Measurements from ENCODE around the gene TADA3.
"Not testable (repeated sequence)": the region's sequence is repeated elsewhere in the genome, so short reads cannot be mapped to it uniquely, and the experiment has no call there.

Gene TADA3

GRCh38 chr3:9781551-9781950 lies 10.7 kb downstream of the TADA3 start:
- no peak overlapping the region for H3K4me3 Mint-ChIP-seq
- no peaks in the 10 kb centered on the region for H3K9me3 Mint-ChIP-seq
- no peak for ATAC-seq
- peaks cover 87% of the 10 kb centered on the region for H3K36me3 Mint-ChIP-seq
- no peak for DNase-seq (ENCODE audit: low spot score in 2 of 2)
- peak overlapping the region; percentile 99 for H3K27ac Mint-ChIP-seq
- peaks cover 67% of the 10 kb centered on the region for H3K4me1 Mint-ChIP-seq

- no peaks in the 10 kb centered on the region for H3K9me3 Mint-ChIP-seq
- peak overlapping the region; percentile 99 for H3K27ac Mint-ChIP-seq
- H3K4me1 Mint-ChIP-seq, result peaks cover 73% of the 10 kb centered on the region
- peak overlapping the region; percentile 71 for H3K4me3 Mint-ChIP-seq
- H3K36me3 Mint-ChIP-seq, result peaks cover 85% of the 10 kb centered on the region
- DNase-seq (ENCODE audit: low spot score in 2 of 2) (no peak), ATAC-seq (no peak)
Observed at GRCh38 chr3:9780910-9781309, 11.4 kb downstream of the TADA3 start.

- peak overlapping the region; percentile 99 for H3K27ac Mint-ChIP-seq
- no peaks in the 10 kb centered on the region for H3K9me3 Mint-ChIP-seq
- peaks cover 73% of the 10 kb centered on the region for H3K4me1 Mint-ChIP-seq
- ATAC-seq (peak; percentile 4), DNase-seq (ENCODE audit: low spot score in 2 of 2) (no peak)
- peak overlapping the region; percentile 71 for H3K4me3 Mint-ChIP-seq
- peaks cover 80% of the 10 kb centered on the region for H3K36me3 Mint-ChIP-seq
Observed at GRCh38 chr3:9780458-9780812, 11.8 kb downstream of the TADA3 start.

GRCh38 chr3:9779721-9780457 lies 12.4 kb downstream of the TADA3 start:
- ATAC-seq (peak; percentile 76), DNase-seq (ENCODE audit: low spot score in 2 of 2) (peak; percentile 43 to 84)
- Mint-ChIP-seq H3K9me3 (no peaks in the 10 kb centered on the region), H3K27ac (peak overlapping the region; percentile 99), H3K36me3 (peaks cover 75% of the 10 kb centered on the region), H3K4me3 (peak overlapping the region; percentile 71), H3K4me1 (peaks cover 71% of the 10 kb centered on the region)

GRCh38 chr3:9779075-9779593 lies 13.1 kb downstream of the TADA3 start:
- Mint-ChIP-seq H3K4me3 (peak overlapping the region; percentile 71), H3K4me1 (peaks cover 71% of the 10 kb centered on the region), H3K27ac (peak overlapping the region; percentile 99), H3K9me3 (no peaks in the 10 kb centered on the region), H3K36me3 (peaks cover 67% of the 10 kb centered on the region)
- ATAC-seq, result no peak
- no peak for DNase-seq (ENCODE audit: low spot score in 2 of 2)

GRCh38 chr3:9778143-9779074 lies 13.9 kb downstream of the TADA3 start:
- DNase-seq (ENCODE audit: low spot score in 2 of 2) (peak; percentile 23 to 70), ATAC-seq (peak; percentile 92)

GRCh38 chr3:9777694-9778021 lies 14.6 kb downstream of the TADA3 start:
- ATAC-seq (peak; percentile 42), DNase-seq (ENCODE audit: low spot score in 2 of 2) (no peak)
- Mint-ChIP-seq H3K4me1 (peaks cover 68% of the 10 kb centered on the region), H3K4me3 (peak overlapping the region; percentile 71), H3K9me3 (no peaks in the 10 kb centered on the region), H3K36me3 (peaks cover 53% of the 10 kb centered on the region), H3K27ac (peak overlapping the region; percentile 99)

More at GRCh38 chr3:9778143-9779074, 13.9 kb downstream of the TADA3 start:
- Mint-ChIP-seq H3K36me3 (peaks cover 60% of the 10 kb centered on the region), H3K27ac (peak overlapping the region; percentile 99), H3K9me3 (no peaks in the 10 kb centered on the region), H3K4me3 (peak overlapping the region; percentile 71), H3K4me1 (peaks cover 71% of the 10 kb centered on the region)

GRCh38 chr3:9776896-9777693 lies 15.2 kb downstream of the TADA3 start:
- ATAC-seq, result no peak
- H3K36me3 Mint-ChIP-seq, result peaks cover 47% of the 10 kb centered on the region
- peaks cover 62% of the 10 kb centered on the region for H3K4me1 Mint-ChIP-seq
- H3K9me3 Mint-ChIP-seq, result no peaks in the 10 kb centered on the region
- peak overlapping the region; percentile 99 for H3K27ac Mint-ChIP-seq
- H3K4me3 Mint-ChIP-seq, result peak overlapping the region; percentile 71
- DNase-seq (ENCODE audit: low spot score in 2 of 2), result no peak

- Mint-ChIP-seq H3K4me1 (peaks cover 49% of the 10 kb centered on the region), H3K4me3 (peak overlapping the region; percentile 80), H3K36me3 (peaks cover 34% of the 10 kb centered on the region), H3K27ac (peak overlapping the region; percentile 90)
- not testable (repeated sequence) for H3K9me3 Mint-ChIP-seq; ATAC-seq; DNase-seq (ENCODE audit: low spot score in 2 of 2)
Observed at GRCh38 chr3:9771007-9771406, 21.3 kb downstream of the TADA3 start.

GRCh38 chr3:9770276-9770812 lies 21.9 kb downstream of the TADA3 start:
- peak overlapping the region; percentile 90 for H3K27ac Mint-ChIP-seq
- no peak for DNase-seq (ENCODE audit: low spot score in 2 of 2)
- peaks cover 53% of the 10 kb centered on the region for H3K4me1 Mint-ChIP-seq
- H3K4me3 Mint-ChIP-seq, result peak overlapping the region; percentile 80
- peaks cover 41% of the 10 kb centered on the region for H3K36me3 Mint-ChIP-seq
- no peaks in the 10 kb centered on the region for H3K9me3 Mint-ChIP-seq
- ATAC-seq, result no peak

GRCh38 chr3:9769426-9770275 lies 22.6 kb downstream of the TADA3 start, which contains the start of gene CAMK1:
CAMK1 (minus strand) TSS chr3:9769947; CDS start chr3:9767749, 2,198 bp downstream.
- peaks cover 58% of the 10 kb centered on the region for H3K4me1 Mint-ChIP-seq
- peak within 1 kb of the TSS; percentile 80 for H3K4me3 Mint-ChIP-seq
- peaks cover 48% of the 10 kb centered on the region for H3K36me3 Mint-ChIP-seq

GRCh38 chr3:9769012-9769411 lies 23.3 kb downstream of the TADA3 start:
- H3K4me3 Mint-ChIP-seq, result peak overlapping the region; percentile 80
- H3K4me1 Mint-ChIP-seq, result peaks cover 58% of the 10 kb centered on the region
- peak overlapping the region; percentile 90 for H3K27ac Mint-ChIP-seq
- no peak for DNase-seq (ENCODE audit: low spot score in 2 of 2)
- peak; percentile 3 for ATAC-seq
- H3K36me3 Mint-ChIP-seq, result peaks cover 54% of the 10 kb centered on the region
- H3K9me3 Mint-ChIP-seq, result no peaks in the 10 kb centered on the region

More at GRCh38 chr3:9769426-9770275, 22.6 kb downstream of the TADA3 start, which contains the start of gene CAMK1:
- peak within 1 kb of the TSS; percentile 90 for H3K27ac Mint-ChIP-seq
- H3K9me3 Mint-ChIP-seq, result no peaks in the 10 kb centered on the region
- DNase-seq (ENCODE audit: low spot score in 2 of 2) (peak; percentile 59 to 81), ATAC-seq (peak; percentile 96)

- peak overlapping the region; percentile 80 for H3K4me3 Mint-ChIP-seq
- H3K36me3 Mint-ChIP-seq, result peaks cover 62% of the 10 kb centered on the region
- no peaks in the 10 kb centered on the region for H3K9me3 Mint-ChIP-seq
- ATAC-seq, result no peak
- peaks cover 58% of the 10 kb centered on the region for H3K4me1 Mint-ChIP-seq
- DNase-seq (ENCODE audit: low spot score in 2 of 2), result no peak
- H3K27ac Mint-ChIP-seq, result peak overlapping the region; percentile 90
Observed at GRCh38 chr3:9768141-9768775, 24.0 kb downstream of the TADA3 start.
